Activated T-cell treated with anti-CD3 and anti-CD28 coated beads, Interleukin-2, amount 50 U/mL, for 4 hours (primary cell): ENCODE results near the gene ZNF511. TPM values are rescaled to one million over a fixed set of nuclear protein-coding genes. Genes with fewer than 3 reads are reported as not detected.

ENCODE experiments used
- ATAC-seq, 2 donors: fragments of 200-7000 bp; cut with Tn5 transposase; one replicate each; pipeline ENCODE4 v1.10.0; 2021
- DNase-seq: peaks from one replicate; pipeline ENCODE4 v3.0.0-alpha.2; 2020
- H3K27me3 Mint-ChIP-seq: one replicate; pipeline ENCODE4 v1.8.0; 2021; ENCODE audit warnings: low read depth, mixed read lengths
- H3K36me3 Mint-ChIP-seq: one replicate; pipeline ENCODE4 v1.8.0; 2022; ENCODE audit warnings: mixed read lengths; ENCODE audit not compliant: insufficient read depth
- H3K4me1 Mint-ChIP-seq: one replicate; pipeline ENCODE4 v1.8.0; 2021; ENCODE audit warnings: low read depth, mixed read lengths
- H3K4me3 Mint-ChIP-seq: one replicate; pipeline ENCODE4 v1.8.0; 2021; ENCODE audit warnings: mild to moderate bottlenecking, moderate library complexity, mixed read lengths
- H3K9me3 Mint-ChIP-seq: one replicate; pipeline ENCODE4 v1.8.0; 2021; ENCODE audit warnings: mixed read lengths
- total RNA-seq, 3 donors: library from RNA; stranded (reverse); gene quantifications; one replicate each; pipeline ENCODE4 v1.2.1, GENCODE V29; 2021

Gene ZNF511
- total RNA-seq, 3 donors from 2014 or later, result 84.4 to 117 (median 97.3) TPM

- ATAC-seq (peak in 1 of 2 donors; percentile 40), DNase-seq (no peak)
- no peaks in the 10 kb centered on the region for H3K36me3 Mint-ChIP-seq
- H3K4me3 Mint-ChIP-seq, result peak overlapping the region; percentile 75
- no peaks in the 10 kb centered on the region for H3K9me3 Mint-ChIP-seq
- peaks cover 8% of the 10 kb centered on the region for H3K4me1 Mint-ChIP-seq
- peaks cover 37% of the 10 kb centered on the region for H3K27me3 Mint-ChIP-seq
These were observed 16.9 kb downstream of the ZNF511 start for GRCh38 chr10:133325440-133326222.

- Mint-ChIP-seq H3K4me3 (peak overlapping the region; percentile 35), H3K36me3 (no peaks in the 10 kb centered on the region), H3K9me3 (no peaks in the 10 kb centered on the region), H3K27me3 (peaks cover 37% of the 10 kb centered on the region), H3K4me1 (peaks cover 8% of the 10 kb centered on the region)
- DNase-seq (no peak), ATAC-seq (no peak)
These were observed 17.5 kb downstream of the ZNF511 start for GRCh38 chr10:133326223-133326551.

- no peak for DNase-seq
- no peak for ATAC-seq
- Mint-ChIP-seq H3K27me3 (peaks cover 37% of the 10 kb centered on the region), H3K4me1 (peaks cover 8% of the 10 kb centered on the region), H3K9me3 (no peaks in the 10 kb centered on the region), H3K4me3 (no peak overlapping the region), H3K36me3 (no peaks in the 10 kb centered on the region)
These were observed 18.3 kb downstream of the ZNF511 start for GRCh38 chr10:133326745-133327650.

GRCh38 chr10:133327651-133328357 lies 19.1 kb downstream of the ZNF511 start:
- peaks cover 40% of the 10 kb centered on the region for H3K27me3 Mint-ChIP-seq
- DNase-seq (no peak), ATAC-seq (no peak)
- H3K4me3 Mint-ChIP-seq, result no peak overlapping the region
- no peaks in the 10 kb centered on the region for H3K36me3 Mint-ChIP-seq
- H3K9me3 Mint-ChIP-seq, result no peaks in the 10 kb centered on the region
- H3K4me1 Mint-ChIP-seq, result peaks cover 8% of the 10 kb centered on the region

GRCh38 chr10:133328358-133329343 lies 19.9 kb downstream of the ZNF511 start:
- ATAC-seq (no peak), DNase-seq (no peak)
- Mint-ChIP-seq H3K4me1 (peaks cover 8% of the 10 kb centered on the region), H3K27me3 (peaks cover 38% of the 10 kb centered on the region), H3K36me3 (no peaks in the 10 kb centered on the region), H3K9me3 (no peaks in the 10 kb centered on the region), H3K4me3 (no peak overlapping the region)

- Mint-ChIP-seq H3K9me3 (no peaks in the 10 kb centered on the region), H3K4me1 (peaks cover 9% of the 10 kb centered on the region), H3K27me3 (peaks cover 38% of the 10 kb centered on the region), H3K4me3 (peak overlapping the region; percentile 53), H3K36me3 (no peaks in the 10 kb centered on the region)
- ATAC-seq (peak; percentile 87 to 90), DNase-seq (peak; percentile 92)
These were observed 20.9 kb downstream of the ZNF511 start for GRCh38 chr10:133329491-133330202.

- no peaks in the 10 kb centered on the region for H3K9me3 Mint-ChIP-seq
- H3K36me3 Mint-ChIP-seq, result no peaks in the 10 kb centered on the region
- no peak for DNase-seq
- peaks cover 11% of the 10 kb centered on the region for H3K4me1 Mint-ChIP-seq
- ATAC-seq, result no peak
- H3K27me3 Mint-ChIP-seq, result peaks cover 19% of the 10 kb centered on the region
- no peak overlapping the region for H3K4me3 Mint-ChIP-seq
These were observed 24.4 kb downstream of the ZNF511 start for GRCh38 chr10:133332936-133333699.

- Mint-ChIP-seq H3K9me3 (no peaks in the 10 kb centered on the region), H3K4me3 (peak overlapping the region; percentile 80), H3K36me3 (no peaks in the 10 kb centered on the region), H3K27me3 (peaks cover 7% of the 10 kb centered on the region), H3K4me1 (peaks cover 6% of the 10 kb centered on the region)
- DNase-seq (no peak), ATAC-seq (peak in 1 of 2 donors; percentile 44)
These were observed 26.0 kb downstream of the ZNF511 start for GRCh38 chr10:133334503-133335245.

GRCh38 chr10:133335246-133336117 lies 26.8 kb downstream of the ZNF511 start:
- H3K4me1 Mint-ChIP-seq, result peaks cover 6% of the 10 kb centered on the region
- H3K27me3 Mint-ChIP-seq, result peaks cover 4% of the 10 kb centered on the region
- H3K4me3 Mint-ChIP-seq, result peak overlapping the region; percentile 62
- no peaks in the 10 kb centered on the region for H3K36me3 Mint-ChIP-seq
- peak; percentile 81 for DNase-seq
- no peaks in the 10 kb centered on the region for H3K9me3 Mint-ChIP-seq
- peak; percentile 47 to 54 for ATAC-seq

- Mint-ChIP-seq H3K4me3 (no peak overlapping the region), H3K4me1 (peaks cover 6% of the 10 kb centered on the region), H3K36me3 (no peaks in the 10 kb centered on the region), H3K27me3 (peaks cover 4% of the 10 kb centered on the region), H3K9me3 (no peaks in the 10 kb centered on the region)
- ATAC-seq, result peak; percentile 2 to 3
- no peak for DNase-seq
These were observed 27.4 kb downstream of the ZNF511 start for GRCh38 chr10:133336118-133336576.
